Naive thymus-derived CD4-positive, alpha-beta T cell (primary cell): ENCODE data around the gene CWC27. TPM values are rescaled to one million over a fixed set of nuclear protein-coding genes. Genes with fewer than 3 reads are reported as not detected.

Source experiments
- ATAC-seq: fragments of 150-1000 bp; cut with Tn5 transposase; 2 replicates; pipeline ENCODE4 v1.10.0; 2021; ENCODE audit warnings: mild to moderate bottlenecking, moderate library complexity
- CTCF ChIA-PET: fragments of 350-600 bp; sonication (Branson Sonifier 250); formaldehyde crosslinking; loops from one replicate; lab custom pipeline; 2021; ENCODE audit warnings: antibody characterized with exemption; lab: Charles Lee
- POLR2A ChIA-PET: fragments of 350-600 bp; sonication (Branson Sonifier 250); formaldehyde crosslinking; loops from one replicate; lab custom pipeline; 2021; ENCODE audit warnings: antibody characterized with exemption, inconsistent platforms; lab: Charles Lee
- DNase-seq, 9 donors: peaks; one replicate each; pipeline versions ENCODE4 v3.0.0 to v3.0.0-alpha.2; 2020 to 2022; ENCODE audit warnings: mixed read lengths in 1 of 9
- H3K27ac ChIP-seq: one replicate; pipeline ENCODE4 v1.7.0; 2013; ENCODE audit warnings: mild to moderate bottlenecking, low read depth, low read length, moderate library complexity
- H3K27me3 ChIP-seq, 2 donors: one replicate each; pipeline ENCODE4 v1.7.0; 2013; ENCODE audit warnings: low read length in 2 of 2, mild to moderate bottlenecking in 2 of 2, moderate library complexity in 2 of 2; ENCODE audit not compliant: control insufficient read depth in 2 of 2, insufficient read depth in 2 of 2
- H3K36me3 ChIP-seq, 3 experiments: 1 replicate in 2 of 3; 2 replicates in 1 of 3; pipeline ENCODE4 v1.7.0; 2013; ENCODE audit warnings: low read length in 3 of 3, mild to moderate bottlenecking in 3 of 3, moderate library complexity in 1 of 3; ENCODE audit not compliant: insufficient read depth in 3 of 3, control insufficient read depth in 2 of 3
- H3K4me1 ChIP-seq, 2 donors: one replicate each; pipeline ENCODE4 v1.7.0; 2013; ENCODE audit warnings: low read length in 2 of 2, mild to moderate bottlenecking in 2 of 2, moderate library complexity in 1 of 2; ENCODE audit not compliant: control insufficient read depth in 2 of 2, insufficient read depth in 2 of 2
- H3K4me3 ChIP-seq: 2 replicates; pipeline ENCODE4 v1.7.0; 2013; ENCODE audit warnings: mild to moderate bottlenecking, low read length
- H3K9me3 ChIP-seq, 3 experiments: 1 replicate in 2 of 3; 2 replicates in 1 of 3; pipeline ENCODE4 v1.7.0; 2013; ENCODE audit warnings: low read length in 3 of 3; ENCODE audit not compliant: control insufficient read depth in 2 of 3
- H3K27ac Mint-ChIP-seq, 9 donors: one replicate each; pipeline ENCODE4 v1.8.0; 2020 to 2022; ENCODE audit warnings: mixed read lengths in 9 of 9, mild to moderate bottlenecking in 8 of 9, moderate library complexity in 5 of 9, inconsistent platforms in 2 of 9
- H3K27me3 Mint-ChIP-seq, 5 donors: one replicate each; pipeline ENCODE4 v1.8.0; 2021 to 2022; ENCODE audit warnings: mixed read lengths in 5 of 5, mild to moderate bottlenecking in 1 of 5
- H3K36me3 Mint-ChIP-seq, 5 donors: one replicate each; pipeline ENCODE4 v1.8.0; 2020 to 2022; ENCODE audit warnings: mixed read lengths in 5 of 5, mild to moderate bottlenecking in 3 of 5, inconsistent platforms in 1 of 5
- H3K4me1 Mint-ChIP-seq, 7 donors: one replicate each; pipeline ENCODE4 v1.8.0; 2020 to 2022; ENCODE audit warnings: mixed read lengths in 7 of 7, mild to moderate bottlenecking in 3 of 7, inconsistent platforms in 1 of 7
- H3K4me3 Mint-ChIP-seq, 10 donors: one replicate each; pipeline ENCODE4 v1.8.0; 2020 to 2022; ENCODE audit warnings: mild to moderate bottlenecking in 10 of 10, mixed read lengths in 10 of 10, moderate library complexity in 6 of 10, inconsistent platforms in 2 of 10
- H3K9me3 Mint-ChIP-seq, 11 donors: one replicate each; pipeline ENCODE4 v1.8.0; 2020 to 2022; ENCODE audit warnings: mixed read lengths in 11 of 11, mild to moderate bottlenecking in 4 of 11, inconsistent platforms in 1 of 11, moderate library complexity in 1 of 11
- intact Hi-C, 2 donors: fragments of 100-400 bp; cut with micrococcal nuclease; formaldehyde crosslinking; loops; one replicate each; pipeline ENCODE4 v1.15.1; 2023
- polyA plus RNA-seq, 2 donors: library from polyadenylated mRNA; unstranded; fragments of 300-500 nt; fragmentation: Illumina TruSeq; gene quantifications; one replicate each; pipeline ENCODE4 v1.2.3, GENCODE V29; 2021
- total RNA-seq, 6 experiments: library from RNA in 5 of 6; stranded (reverse) in 5 of 6; gene quantifications; 1 replicate in 5 of 6; 2 replicates in 1 of 6; pipeline ENCODE4 v1.2.3 and lab custom pipeline; 2021 to 2026

The CWC27 gene
- total and polyA plus RNA-seq, 7 experiments from 2014 or later: 17.8 to 41.8 (median 21.1) TPM

GRCh38 chr5:64874753-64875152, 106.0 kb downstream of the CWC27 start:
- no peak overlapping the region for H3K27ac Mint-ChIP-seq
- Histone ChIP-seq H3K4me1 (no peaks in the 10 kb centered on the region), H3K9me3 (no peaks in the 10 kb centered on the region), H3K4me3 (no peak overlapping the region), H3K36me3 (no peaks in the 10 kb centered on the region), H3K27ac (no peak overlapping the region), H3K27me3 (no peaks in the 10 kb centered on the region)
- no peaks in the 10 kb centered on the region for H3K4me1 Mint-ChIP-seq
- DNase-seq: no peak
- ChIA-PET CTCF (no interaction called here), POLR2A (no interaction called here)
- H3K4me3 Mint-ChIP-seq: no peak overlapping the region
- peaks cover 0 to 5% (median 0%) of the 10 kb centered on the region in 11 donors for H3K9me3 Mint-ChIP-seq
- ATAC-seq: no peak
- peaks cover 0 to 22% (median 5%) of the 10 kb centered on the region in 5 donors for H3K36me3 Mint-ChIP-seq
- intact Hi-C loops: no loop called here
- no peaks in the 10 kb centered on the region for H3K27me3 Mint-ChIP-seq

- CTCF ChIA-PET: no interaction called here
- ATAC-seq (no peak), DNase-seq (no peak)
- POLR2A ChIA-PET: no interaction called here
- no peaks in the 10 kb centered on the region for H3K27me3 ChIP-seq
- no peaks in the 10 kb centered on the region for H3K36me3 ChIP-seq
- no peak overlapping the region for H3K4me3 ChIP-seq
- H3K4me1 Mint-ChIP-seq: no peaks in the 10 kb centered on the region
- H3K36me3 Mint-ChIP-seq: peaks cover 0 to 20% (median 5%) of the 10 kb centered on the region in 5 donors
- no peak overlapping the region for H3K27ac ChIP-seq
- intact Hi-C loops: no loop called here
- no peaks in the 10 kb centered on the region for H3K27me3 Mint-ChIP-seq
- peaks cover 0 to 5% (median 0%) of the 10 kb centered on the region in 11 donors for H3K9me3 Mint-ChIP-seq
- no peak overlapping the region for H3K27ac Mint-ChIP-seq
- H3K4me3 Mint-ChIP-seq: no peak overlapping the region
- H3K4me1 ChIP-seq: no peaks in the 10 kb centered on the region
- no peaks in the 10 kb centered on the region for H3K9me3 ChIP-seq
Measured at GRCh38 chr5:64876203-64876602, 107.5 kb downstream of the CWC27 start.

GRCh38 chr5:64880821-64881220, 112.1 kb downstream of the CWC27 start:
- Histone ChIP-seq H3K27ac (no peak overlapping the region), H3K36me3 (no peaks in the 10 kb centered on the region), H3K4me3 (no peak overlapping the region), H3K4me1 (no peaks in the 10 kb centered on the region), H3K27me3 (no peaks in the 10 kb centered on the region), H3K9me3 (no peaks in the 10 kb centered on the region)
- ChIA-PET CTCF (no interaction called here), POLR2A (no interaction called here)
- H3K4me3 Mint-ChIP-seq: no peak overlapping the region
- H3K27ac Mint-ChIP-seq: no peak overlapping the region
- H3K9me3 Mint-ChIP-seq: peaks cover 0 to 5% (median 0%) of the 10 kb centered on the region in 11 donors
- intact Hi-C loops: no loop called here
- DNase-seq: no peak
- no peak for ATAC-seq
- no peaks in the 10 kb centered on the region for H3K27me3 Mint-ChIP-seq
- H3K4me1 Mint-ChIP-seq: no peaks in the 10 kb centered on the region
- peaks cover 2 to 23% (median 13%) of the 10 kb centered on the region in 5 donors for H3K36me3 Mint-ChIP-seq

- intact Hi-C loops: no loop called here
- peaks cover 0 to 29% (median 17%) of the 10 kb centered on the region in 5 donors for H3K36me3 Mint-ChIP-seq
- DNase-seq (no peak), ATAC-seq (no peak)
- Histone ChIP-seq H3K36me3 (no peaks in the 10 kb centered on the region), H3K27me3 (no peaks in the 10 kb centered on the region), H3K27ac (no peak overlapping the region), H3K4me1 (no peaks in the 10 kb centered on the region), H3K4me3 (no peak overlapping the region), H3K9me3 (no peaks in the 10 kb centered on the region)
- no peak overlapping the region for H3K27ac Mint-ChIP-seq
- H3K27me3 Mint-ChIP-seq: no peaks in the 10 kb centered on the region
- ChIA-PET POLR2A (no interaction called here), CTCF (no interaction called here)
- H3K4me3 Mint-ChIP-seq: no peak overlapping the region
- H3K4me1 Mint-ChIP-seq: no peaks in the 10 kb centered on the region
- H3K9me3 Mint-ChIP-seq: peaks cover 0 to 5% (median 0%) of the 10 kb centered on the region in 11 donors
Measured at GRCh38 chr5:64883912-64884311, 115.2 kb downstream of the CWC27 start.

- Mint-ChIP-seq H3K9me3 (peaks cover 0 to 5% (median 0%) of the 10 kb centered on the region in 11 donors), H3K27ac (no peak overlapping the region), H3K4me1 (no peaks in the 10 kb centered on the region), H3K4me3 (no peak overlapping the region), H3K27me3 (no peaks in the 10 kb centered on the region), H3K36me3 (peaks cover 0 to 30% (median 19%) of the 10 kb centered on the region in 5 donors)
- no peak overlapping the region for H3K4me3 ChIP-seq
- no peaks in the 10 kb centered on the region for H3K9me3 ChIP-seq
- no peak for ATAC-seq
- no peaks in the 10 kb centered on the region for H3K27me3 ChIP-seq
- no peak overlapping the region for H3K27ac ChIP-seq
- no peaks in the 10 kb centered on the region for H3K4me1 ChIP-seq
- H3K36me3 ChIP-seq: no peaks in the 10 kb centered on the region
- POLR2A ChIA-PET: no interaction called here
- intact Hi-C loops: no loop called here
- CTCF ChIA-PET: no interaction called here
- DNase-seq: no peak
Measured at GRCh38 chr5:64884541-64884940, 115.8 kb downstream of the CWC27 start.

GRCh38 chr5:64887910-64888309, 119.2 kb downstream of the CWC27 start:
- Mint-ChIP-seq H3K27me3 (no peaks in the 10 kb centered on the region), H3K4me1 (no peaks in the 10 kb centered on the region), H3K9me3 (no peaks in the 10 kb centered on the region), H3K4me3 (no peak overlapping the region), H3K36me3 (peaks cover 0 to 36% (median 22%) of the 10 kb centered on the region in 5 donors), H3K27ac (no peak overlapping the region)
- Histone ChIP-seq H3K36me3 (no peaks in the 10 kb centered on the region), H3K27me3 (no peaks in the 10 kb centered on the region), H3K9me3 (no peaks in the 10 kb centered on the region), H3K4me1 (no peaks in the 10 kb centered on the region), H3K4me3 (no peak overlapping the region), H3K27ac (no peak overlapping the region)
- ChIA-PET CTCF (no interaction called here), POLR2A (no interaction called here)
- no peak for ATAC-seq
- no peak for DNase-seq
- intact Hi-C loops: no loop called here

GRCh38 chr5:64895748-64896147, 127.0 kb downstream of the CWC27 start:
- CTCF ChIA-PET: no interaction called here
- peaks cover 9 to 79% (median 72%) of the 10 kb centered on the region in 5 donors for H3K36me3 Mint-ChIP-seq
- Histone ChIP-seq H3K9me3 (no peaks in the 10 kb centered on the region), H3K27ac (no peak overlapping the region), H3K36me3 (no peaks in the 10 kb centered on the region), H3K4me1 (no peaks in the 10 kb centered on the region), H3K4me3 (no peak overlapping the region), H3K27me3 (no peaks in the 10 kb centered on the region)
- no peaks in the 10 kb centered on the region for H3K27me3 Mint-ChIP-seq
- H3K27ac Mint-ChIP-seq: no peak overlapping the region
- H3K4me3 Mint-ChIP-seq: no peak overlapping the region
- POLR2A ChIA-PET: no interaction called here
- DNase-seq (no peak), ATAC-seq (no peak)
- H3K9me3 Mint-ChIP-seq: peaks cover 0 to 35% (median 10%) of the 10 kb centered on the region in 11 donors
- intact Hi-C loops: loop anchor here in 1 of 2 donors (5.0 kb wide), 1 partner anchor 213 kb away; no protein-coding TSS in a partner anchor
- no peaks in the 10 kb centered on the region for H3K4me1 Mint-ChIP-seq
